ENCODE data around the gene SMG7. TPM values are rescaled to one million over a fixed set of nuclear protein-coding genes. Genes with fewer than 3 reads are reported as not detected.

SMG7 gene
- total RNA-seq, 1 donor from 2014 or later, result 71.8 TPM

GRCh38 chr1:183432548-183432875, 39.8 kb upstream of the SMG7 start:
- Mint-ChIP-seq H3K27me3 (no peaks in the 10 kb centered on the region), H3K27ac (no peak overlapping the region), H3K36me3 (ENCODE audit: insufficient read depth) (no peaks in the 10 kb centered on the region), H3K4me1 (ENCODE audit: low read depth) (peaks cover 4% of the 10 kb centered on the region), H3K9me3 (ENCODE audit: low read depth) (no peaks in the 10 kb centered on the region), H3K4me3 (ENCODE audit: low read depth) (no peak overlapping the region)
- no peak for TF ChIP-seq CTCF (IDR thresholded peaks at IDR 0.05; ENCODE audit: unreplicated experiment)
- DNase-seq (ENCODE audit: low spot score, unreplicated experiment), result no peak

- Mint-ChIP-seq H3K4me1 (ENCODE audit: low read depth) (peaks cover under 1% of the 10 kb centered on the region), H3K27ac (no peak overlapping the region), H3K36me3 (ENCODE audit: insufficient read depth) (no peaks in the 10 kb centered on the region), H3K27me3 (no peaks in the 10 kb centered on the region), H3K4me3 (ENCODE audit: low read depth) (no peak overlapping the region), H3K9me3 (ENCODE audit: low read depth) (no peaks in the 10 kb centered on the region)
- no peak for DNase-seq (ENCODE audit: low spot score, unreplicated experiment)
- no peak for TF ChIP-seq CTCF (IDR thresholded peaks at IDR 0.05; ENCODE audit: unreplicated experiment)
These were observed 38.6 kb upstream of the SMG7 start for GRCh38 chr1:183433703-183434102.

- DNase-seq (ENCODE audit: low spot score, unreplicated experiment), result no peak
- Mint-ChIP-seq H3K4me3 (ENCODE audit: low read depth) (no peak overlapping the region), H3K27ac (no peak overlapping the region), H3K27me3 (no peaks in the 10 kb centered on the region), H3K36me3 (ENCODE audit: insufficient read depth) (no peaks in the 10 kb centered on the region), H3K4me1 (ENCODE audit: low read depth) (no peaks in the 10 kb centered on the region), H3K9me3 (ENCODE audit: low read depth) (no peaks in the 10 kb centered on the region)
- TF ChIP-seq CTCF (IDR thresholded peaks at IDR 0.05; ENCODE audit: unreplicated experiment), result no peak
These were observed 36.8 kb upstream of the SMG7 start for GRCh38 chr1:183435497-183435896.

GRCh38 chr1:183438060-183438459, 34.2 kb upstream of the SMG7 start:
- no peak for TF ChIP-seq CTCF (IDR thresholded peaks at IDR 0.05; ENCODE audit: unreplicated experiment)
- no peak overlapping the region for H3K27ac Mint-ChIP-seq
- no peaks in the 10 kb centered on the region for H3K4me1 Mint-ChIP-seq (ENCODE audit: low read depth)
- DNase-seq (ENCODE audit: low spot score, unreplicated experiment), result no peak
- no peaks in the 10 kb centered on the region for H3K36me3 Mint-ChIP-seq (ENCODE audit: insufficient read depth)
- no peak overlapping the region for H3K4me3 Mint-ChIP-seq (ENCODE audit: low read depth)
- H3K9me3 Mint-ChIP-seq (ENCODE audit: low read depth), result no peaks in the 10 kb centered on the region
- no peaks in the 10 kb centered on the region for H3K27me3 Mint-ChIP-seq

GRCh38 chr1:183443011-183443410, 29.3 kb upstream of the SMG7 start:
- no peak overlapping the region for H3K27ac Mint-ChIP-seq
- H3K4me3 Mint-ChIP-seq (ENCODE audit: low read depth), result no peak overlapping the region
- H3K27me3 Mint-ChIP-seq, result no peaks in the 10 kb centered on the region
- no peak for TF ChIP-seq CTCF (IDR thresholded peaks at IDR 0.05; ENCODE audit: unreplicated experiment)
- H3K36me3 Mint-ChIP-seq (ENCODE audit: insufficient read depth), result no peaks in the 10 kb centered on the region
- DNase-seq (ENCODE audit: low spot score, unreplicated experiment), result no peak
- H3K4me1 Mint-ChIP-seq (ENCODE audit: low read depth), result no peaks in the 10 kb centered on the region
- no peaks in the 10 kb centered on the region for H3K9me3 Mint-ChIP-seq (ENCODE audit: low read depth)

Data from progenitor cell of endocrine pancreas (in vitro differentiated cells).